SK-N-MC (cell line): ENCODE results near the gene ANAPC15.
"Not testable (repeated sequence)": the region's sequence is repeated elsewhere in the genome, so short reads cannot be mapped to it uniquely, and the experiment has no call there.

ENCODE experiments used
- DNase-seq: peaks from one replicate; pipeline ENCODE4 v3.0.0-alpha.2; 2011; ENCODE audit warnings: low read depth, low spot score
- H3K27ac ChIP-seq: fragments of 200-600 bp; sonication (generic); 2 replicates; pipeline ENCODE4 v1.5.1; 2016; ENCODE audit warnings: mixed run types
- H3K36me3 ChIP-seq: fragments of 200-600 bp; sonication (generic); 2 replicates; pipeline ENCODE4 v1.6.1; 2017; ENCODE audit warnings: antibody characterized with exemption, low read length, mixed read lengths; ENCODE audit not compliant: insufficient read depth
- H3K4me3 ChIP-seq: fragments of 200-600 bp; sonication (generic); 2 replicates; pipeline ENCODE4 v1.5.1; 2016
- H3K9ac ChIP-seq: fragments of 200-600 bp; sonication (generic); 2 replicates; pipeline ENCODE4 v1.8.0; 2017; ENCODE audit warnings: mixed run types, mixed read lengths; ENCODE audit not compliant: insufficient read length
- H3K9me3 ChIP-seq: fragments of 200-600 bp; sonication (generic); 2 replicates; pipeline ENCODE4 v1.6.1; 2017; ENCODE audit warnings: low read depth, mild to moderate bottlenecking, antibody characterized with exemption, low read length, moderate library complexity, mixed read lengths
- EZH2 ChIP-seq: fragments of 200-600 bp; sonication (generic); IDR thresholded peaks from one replicate; pipeline ENCODE4 v1.6.1; 2017; ENCODE audit warnings: antibody characterized with exemption
- FOXP2 ChIP-seq: optimal IDR thresholded peaks from 2 replicates; pipeline ENCODE3; 2011; ENCODE audit warnings: mild to moderate bottlenecking, moderate library complexity; ENCODE audit not compliant: insufficient read depth; ENCODE audit errors: extremely low read length, control extremely low read depth
- POLR2AphosphoS5 ChIP-seq: IDR thresholded peaks from 2 replicates; pipeline ENCODE4 v1.6.1; 2012; ENCODE audit warnings: mild to moderate bottlenecking, low read depth, low read length, borderline replicate concordance

ANAPC15 gene

DNA sequence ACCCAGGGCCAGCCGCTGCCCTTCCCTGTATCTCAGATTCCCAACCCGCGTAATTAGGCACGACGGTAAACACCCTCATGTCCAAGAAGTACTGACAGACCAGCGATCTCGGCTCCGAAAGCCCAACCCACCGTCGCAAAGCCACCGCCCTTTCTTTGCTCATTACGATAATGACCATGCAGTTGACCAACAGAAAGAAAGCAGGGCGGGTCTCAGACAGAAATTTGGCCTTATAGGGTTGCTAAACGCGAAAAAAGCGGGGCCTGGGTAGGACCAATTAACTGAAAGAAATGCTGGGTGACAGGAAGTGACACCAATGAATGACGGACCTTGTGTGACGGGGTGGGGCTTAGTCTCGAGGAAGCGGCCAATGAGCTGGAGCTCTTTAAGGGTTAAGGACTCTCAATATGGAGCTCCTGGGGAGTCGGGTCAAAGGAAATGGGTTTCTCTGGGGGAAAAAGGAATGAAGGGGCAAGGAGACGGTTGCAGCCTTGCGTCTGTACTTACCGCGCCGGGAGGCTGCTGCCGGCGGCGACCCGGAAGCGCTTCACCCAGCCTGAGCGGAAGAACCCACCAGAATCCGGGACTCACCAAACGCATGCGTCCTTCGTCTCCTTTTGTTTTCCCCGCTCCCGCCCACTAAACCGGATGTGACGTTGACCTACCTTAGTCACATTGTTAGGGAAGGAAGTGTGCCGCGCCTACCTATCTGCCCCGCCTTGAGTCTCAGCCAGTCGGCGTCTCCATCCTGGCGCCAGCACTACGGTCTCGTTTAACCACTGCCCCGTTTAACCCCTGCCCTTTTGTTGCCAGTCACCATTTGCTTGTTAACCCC is at the start of gene ANAPC15:
TSS of gene ANAPC15 (minus strand) at position 553 of the 835 bp plus-strand sequence. CDS start 1,419 bp downstream, outside the sequence.
- Histone ChIP-seq H3K9ac (peak within 1 kb of the TSS; percentile 99), H3K4me3 (peak within 1 kb of the TSS; percentile 90), H3K27ac (peak within 1 kb of the TSS; percentile 98), H3K36me3 (no peaks in the 10 kb centered on the region; the same call in 1 of the 2 replicates), H3K9me3 (no peaks in the 10 kb centered on the region)
- peak; percentile 97 for DNase-seq
- TF ChIP-seq POLR2AphosphoS5 (peak; percentile 97), FOXP2 (no peak), EZH2 (no peak)

DNA sequence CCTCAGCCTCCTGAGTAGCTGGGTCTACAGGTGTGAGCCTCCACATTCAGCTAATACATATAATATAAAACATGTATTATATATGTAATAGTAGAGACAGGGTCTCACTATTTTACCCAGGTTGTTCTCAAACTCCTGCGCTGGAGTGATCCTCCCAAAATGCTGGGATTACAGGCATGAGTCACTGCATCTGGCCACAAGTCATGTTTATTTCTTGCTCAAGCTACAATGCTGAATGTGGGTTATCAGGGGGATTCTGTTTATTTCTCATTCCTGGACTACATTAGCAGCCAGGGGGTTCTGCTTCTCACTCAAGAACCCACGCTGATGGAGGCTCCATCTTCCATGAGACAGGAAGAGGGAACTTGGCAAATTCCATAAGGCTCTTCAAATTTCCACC is 47.8 kb upstream of the ANAPC15 start:
- Histone ChIP-seq H3K36me3 (no peaks in the 10 kb centered on the region), H3K27ac (no peak overlapping the region), H3K9me3 (no peaks in the 10 kb centered on the region), H3K9ac (no peak overlapping the region), H3K4me3 (no peak overlapping the region)
- DNase-seq, result no peak
- TF ChIP-seq EZH2 (no peak), POLR2AphosphoS5 (no peak), FOXP2 (no peak)

DNA sequence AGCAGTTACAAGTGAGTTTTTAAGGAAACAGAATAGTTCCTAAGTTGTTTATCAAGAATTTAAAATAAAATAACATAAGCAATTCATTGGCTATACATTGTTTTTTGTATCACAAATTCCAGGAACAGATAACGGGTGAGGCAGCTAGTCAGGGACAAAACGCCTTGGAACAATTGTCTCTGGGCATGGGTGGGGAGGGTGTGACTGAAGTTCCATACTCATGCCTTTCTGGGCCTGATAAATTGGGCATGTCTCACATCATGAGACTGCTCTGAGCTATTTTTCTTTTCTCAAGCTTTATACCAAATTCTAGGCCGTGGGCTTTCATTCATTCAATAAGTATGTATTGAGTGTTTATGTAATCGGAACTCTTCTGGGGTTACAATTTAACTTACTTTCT is 44.6 kb upstream of the ANAPC15 start:
- DNase-seq, result no peak
- Histone ChIP-seq H3K36me3 (no peaks in the 10 kb centered on the region), H3K9me3 (no peaks in the 10 kb centered on the region), H3K27ac (no peak overlapping the region), H3K9ac (no peak overlapping the region), H3K4me3 (no peak overlapping the region)
- TF ChIP-seq FOXP2 (no peak), POLR2AphosphoS5 (no peak), EZH2 (no peak)

DNA sequence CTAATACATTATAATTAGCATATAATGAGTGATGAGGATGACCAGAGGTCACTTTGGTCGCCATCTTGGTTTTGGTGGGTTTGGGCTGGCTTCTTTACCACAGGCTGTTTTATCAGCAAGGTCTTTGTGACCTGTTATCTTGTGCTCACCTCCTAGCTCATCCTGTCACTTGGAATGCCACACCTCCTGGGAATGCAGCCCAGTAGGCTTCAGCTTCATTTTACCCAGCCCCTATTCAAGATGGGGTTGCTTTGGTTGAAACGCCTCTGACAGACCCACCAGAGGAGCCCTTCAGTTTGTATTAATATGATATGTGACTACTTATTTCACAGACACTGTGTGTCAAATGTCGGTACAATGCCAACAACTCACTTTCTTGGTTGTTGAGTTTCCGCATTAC is 43.3 kb upstream of the ANAPC15 start:
- no peak overlapping the region for H3K4me3 ChIP-seq
- no peak for TF ChIP-seq FOXP2
- TF ChIP-seq EZH2, result no peak
- TF ChIP-seq POLR2AphosphoS5, result no peak
- no peaks in the 10 kb centered on the region for H3K9me3 ChIP-seq
- H3K9ac ChIP-seq, result no peak overlapping the region
- no peak overlapping the region for H3K27ac ChIP-seq
- no peaks in the 10 kb centered on the region for H3K36me3 ChIP-seq
- DNase-seq, result no peak

DNA sequence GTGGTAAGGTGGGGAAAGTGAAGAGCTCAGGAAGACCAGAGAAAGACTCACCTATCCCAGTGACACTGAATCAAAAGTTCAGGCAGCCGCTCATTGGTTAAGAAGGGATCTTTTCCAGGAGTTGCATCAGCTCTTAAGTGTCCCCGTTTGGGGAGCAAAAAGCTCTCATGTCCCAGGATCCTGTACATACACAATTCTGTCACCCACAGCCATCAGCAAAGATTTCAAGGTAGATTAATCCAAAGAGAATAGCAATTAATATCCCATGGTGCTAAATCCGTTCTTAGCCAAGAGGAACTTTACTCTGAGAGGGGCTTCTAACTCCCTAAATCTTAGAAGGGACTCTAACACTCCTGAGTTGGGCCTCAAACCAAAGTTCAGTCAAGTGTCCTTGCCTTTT is 42.3 kb upstream of the ANAPC15 start:
- no peak for DNase-seq
- Histone ChIP-seq H3K9ac (no peak overlapping the region), H3K4me3 (no peak overlapping the region), H3K36me3 (no peaks in the 10 kb centered on the region), H3K9me3 (no peaks in the 10 kb centered on the region), H3K27ac (no peak overlapping the region)
- TF ChIP-seq FOXP2 (no peak), POLR2AphosphoS5 (no peak), EZH2 (no peak)

DNA sequence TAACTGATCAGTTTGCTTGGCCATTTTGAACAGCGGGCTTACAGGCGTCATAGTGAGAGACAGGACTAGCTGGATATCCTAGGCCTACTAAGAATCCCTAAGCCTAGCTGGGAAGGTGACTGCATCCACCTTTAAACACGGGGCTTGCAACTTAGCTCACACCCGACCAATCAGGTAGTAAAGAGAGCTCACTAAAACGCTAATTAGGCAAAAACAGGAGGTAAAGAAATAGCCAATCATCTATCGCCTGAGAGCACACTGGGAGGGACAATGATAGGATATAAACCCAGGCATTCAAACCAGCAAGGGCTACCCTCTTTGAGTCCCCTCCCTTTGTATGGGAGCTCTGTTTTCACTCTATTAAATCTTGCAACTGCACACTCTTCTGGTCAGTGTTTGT is 41.4 kb upstream of the ANAPC15 start:
- H3K27ac ChIP-seq, H3K36me3 ChIP-seq, DNase-seq, H3K9ac ChIP-seq, H3K9me3 ChIP-seq, H3K4me3 ChIP-seq: not testable (repeated sequence)

DNA sequence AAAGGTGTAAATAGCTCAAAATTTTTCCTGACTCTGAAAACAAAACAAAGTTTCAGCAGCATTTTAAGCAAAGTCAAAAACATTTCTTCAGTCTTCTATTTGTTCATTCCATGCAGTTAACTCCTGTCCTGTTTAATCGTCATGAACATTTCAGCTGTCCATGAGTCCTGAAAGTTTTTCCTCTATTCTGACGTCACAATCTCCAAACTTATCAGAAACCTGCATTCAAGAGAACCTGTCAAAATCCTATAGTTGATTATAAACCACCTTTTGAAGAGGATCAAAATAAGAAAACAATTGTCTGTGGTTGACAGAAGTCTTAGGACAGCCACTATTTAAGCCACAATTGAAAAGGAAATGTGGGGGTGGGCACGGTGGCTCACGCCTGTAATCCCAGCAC is 38.4 kb upstream of the ANAPC15 start:
- Histone ChIP-seq H3K9me3 (no peaks in the 10 kb centered on the region), H3K27ac (no peak overlapping the region), H3K9ac (no peak overlapping the region), H3K4me3 (no peak overlapping the region), H3K36me3 (no peaks in the 10 kb centered on the region)
- TF ChIP-seq POLR2AphosphoS5, result no peak
- no peak for TF ChIP-seq FOXP2
- no peak for TF ChIP-seq EZH2
- no peak for DNase-seq

DNA sequence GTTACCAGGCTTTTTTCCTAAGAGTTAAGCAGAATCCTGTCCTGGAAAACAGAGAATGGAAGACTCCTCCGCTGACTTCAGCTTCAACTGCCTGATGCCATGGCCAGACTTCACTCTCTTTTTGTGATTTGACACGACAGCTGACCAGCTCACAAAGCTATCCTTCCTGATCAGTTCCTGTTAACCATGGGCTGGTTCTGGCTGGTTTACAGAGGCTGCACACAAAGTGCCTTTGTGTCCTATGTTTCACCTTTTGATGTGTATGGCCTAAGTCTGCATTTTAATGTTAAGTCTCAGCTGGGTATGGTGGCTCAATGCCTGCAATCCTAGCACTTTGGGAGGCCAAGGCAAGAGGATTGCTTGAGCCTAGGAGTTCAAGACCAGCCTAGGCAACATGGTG is 34.1 kb upstream of the ANAPC15 start:
- no peaks in the 10 kb centered on the region for H3K9me3 ChIP-seq
- no peak overlapping the region for H3K27ac ChIP-seq
- no peak overlapping the region for H3K9ac ChIP-seq
- no peak overlapping the region for H3K4me3 ChIP-seq
- TF ChIP-seq EZH2 (no peak), FOXP2 (no peak), POLR2AphosphoS5 (no peak)
- no peak for DNase-seq
- H3K36me3 ChIP-seq, result no peaks in the 10 kb centered on the region
